ENCODE measurements around the gene MTX3. TPM values are rescaled to one million over a fixed set of nuclear protein-coding genes. Genes with fewer than 3 reads are reported as not detected.

MTX3 gene
- total RNA-seq, 1 experiment from 2014 or later, result 23.9 TPM

DNA sequence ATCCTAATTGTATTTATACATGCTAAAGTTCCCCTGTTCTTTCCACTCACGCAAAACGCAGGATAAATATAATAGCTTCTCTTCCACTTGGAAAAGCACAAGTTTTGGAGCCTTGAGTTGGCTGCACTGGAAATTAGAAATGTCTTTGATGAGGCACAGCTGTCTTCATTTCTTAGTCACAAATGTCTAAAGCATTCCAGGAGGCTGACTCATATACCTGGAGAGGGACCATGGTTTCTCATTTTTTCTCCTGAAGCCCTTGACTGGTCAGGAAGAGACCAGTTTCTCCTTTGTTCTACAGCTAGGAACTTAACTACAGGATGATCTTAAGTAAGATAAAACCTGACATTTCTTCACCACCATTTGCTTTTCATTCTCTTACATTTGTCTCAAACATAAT lies 16.2 kb downstream of the MTX3 start:
- peaks cover 23% of the 10 kb centered on the region for H3K4me1 Mint-ChIP-seq (ENCODE audit: insufficient read depth, unreplicated experiment)
- ChIA-PET CTCF (interaction anchor here (0.6 to 1.0 kb wide), 2 partner anchors 16 to 108 kb away, joined by 3 read pairs; no protein-coding TSS in a partner anchor), POLR2A (interaction anchor here (0.7 to 0.8 kb wide), 2 partner anchors 16 to 42 kb away, joined by 3 read pairs; no protein-coding TSS in a partner anchor)
- no TSS peak for BruUV-seq (replicated peaks)
- peaks cover 45% of the 10 kb centered on the region for H3K36me3 Mint-ChIP-seq (ENCODE audit: insufficient read depth, unreplicated experiment)
- H3K4me3 Mint-ChIP-seq (ENCODE audit: unreplicated experiment), result no peak overlapping the region
- intact Hi-C loops (cut with micrococcal nuclease), result no loop called here
- peak; percentile 51 for DNase-seq (ENCODE audit: unreplicated experiment)
- TF ChIP-seq, protein P1, sequence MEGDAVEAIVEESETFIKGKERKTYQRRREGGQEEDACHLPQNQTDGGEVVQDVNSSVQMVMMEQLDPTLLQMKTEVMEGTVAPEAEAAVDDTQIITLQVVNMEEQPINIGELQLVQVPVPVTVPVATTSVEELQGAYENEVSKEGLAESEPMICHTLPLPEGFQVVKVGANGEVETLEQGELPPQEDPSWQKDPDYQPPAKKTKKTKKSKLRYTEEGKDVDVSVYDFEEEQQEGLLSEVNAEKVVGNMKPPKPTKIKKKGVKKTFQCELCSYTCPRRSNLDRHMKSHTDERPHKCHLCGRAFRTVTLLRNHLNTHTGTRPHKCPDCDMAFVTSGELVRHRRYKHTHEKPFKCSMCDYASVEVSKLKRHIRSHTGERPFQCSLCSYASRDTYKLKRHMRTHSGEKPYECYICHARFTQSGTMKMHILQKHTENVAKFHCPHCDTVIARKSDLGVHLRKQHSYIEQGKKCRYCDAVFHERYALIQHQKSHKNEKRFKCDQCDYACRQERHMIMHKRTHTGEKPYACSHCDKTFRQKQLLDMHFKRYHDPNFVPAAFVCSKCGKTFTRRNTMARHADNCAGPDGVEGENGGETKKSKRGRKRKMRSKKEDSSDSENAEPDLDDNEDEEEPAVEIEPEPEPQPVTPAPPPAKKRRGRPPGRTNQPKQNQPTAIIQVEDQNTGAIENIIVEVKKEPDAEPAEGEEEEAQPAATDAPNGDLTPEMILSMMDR (IDR thresholded peaks at IDR 0.05; ENCODE audit: unreplicated experiment), result no peak
- no peak overlapping the region for H3K27ac Mint-ChIP-seq (ENCODE audit: low read depth, unreplicated experiment)
- no peaks in the 10 kb centered on the region for H3K9me3 Mint-ChIP-seq (ENCODE audit: unreplicated experiment)
- no peaks in the 10 kb centered on the region for H3K27me3 Mint-ChIP-seq (ENCODE audit: insufficient read depth, unreplicated experiment)

DNA sequence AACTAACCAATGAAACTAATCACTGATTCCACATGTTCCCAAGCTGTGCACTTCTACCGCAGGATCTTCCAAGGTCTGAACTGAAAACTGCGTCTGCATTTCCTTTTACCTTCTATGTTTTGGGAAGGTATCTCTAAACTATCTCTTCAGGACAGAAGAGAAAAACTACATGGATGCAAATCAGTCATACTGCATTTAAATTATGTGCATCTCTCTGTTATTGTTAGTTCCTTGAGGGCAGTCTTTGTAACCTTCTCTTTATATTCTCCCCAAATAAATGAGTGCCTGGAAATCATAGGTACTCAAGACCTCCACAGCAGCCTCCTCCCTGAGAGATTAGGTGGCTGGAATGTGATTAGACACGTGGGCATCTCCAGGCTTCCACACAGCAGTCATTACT lies 17.1 kb downstream of the MTX3 start:
- TF ChIP-seq, protein P1 (IDR thresholded peaks at IDR 0.05; ENCODE audit: unreplicated experiment), result no peak
- H3K9me3 Mint-ChIP-seq (ENCODE audit: unreplicated experiment), result no peaks in the 10 kb centered on the region
- CTCF ChIA-PET, result no interaction called here
- no TSS peak for BruUV-seq (replicated peaks)
- DNase-seq (ENCODE audit: unreplicated experiment), result no peak
- no peaks in the 10 kb centered on the region for H3K27me3 Mint-ChIP-seq (ENCODE audit: insufficient read depth, unreplicated experiment)
- H3K4me1 Mint-ChIP-seq (ENCODE audit: insufficient read depth, unreplicated experiment), result peaks cover 23% of the 10 kb centered on the region
- H3K27ac Mint-ChIP-seq (ENCODE audit: low read depth, unreplicated experiment), result no peak overlapping the region
- peaks cover 44% of the 10 kb centered on the region for H3K36me3 Mint-ChIP-seq (ENCODE audit: insufficient read depth, unreplicated experiment)
- no peak overlapping the region for H3K4me3 Mint-ChIP-seq (ENCODE audit: unreplicated experiment)
- POLR2A ChIA-PET, result interaction anchor here (0.7 kb wide), 1 partner anchor 16 kb away, joined by 3 read pairs; no protein-coding TSS in a partner anchor
- intact Hi-C loops (cut with micrococcal nuclease), result no loop called here

DNA sequence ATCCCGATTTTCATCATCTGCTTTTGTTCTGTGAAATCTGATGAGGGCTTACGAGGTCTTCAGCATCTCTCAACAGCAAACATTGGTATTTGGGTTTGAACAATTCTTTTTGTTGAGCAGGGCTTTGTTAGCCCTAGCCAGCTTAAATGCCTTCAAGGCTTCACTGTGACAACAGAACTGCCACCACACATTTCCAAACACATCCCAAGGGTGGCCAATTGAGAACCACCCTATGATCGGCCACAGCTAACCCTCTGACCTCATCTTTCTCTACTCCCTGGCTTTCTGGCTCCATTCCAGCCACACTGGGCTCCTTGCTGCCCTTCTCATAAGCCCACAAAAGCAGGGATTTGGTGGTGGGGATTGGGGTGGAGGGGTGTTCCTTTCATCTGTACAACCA lies 17.6 kb downstream of the MTX3 start:
- Mint-ChIP-seq H3K27ac (ENCODE audit: low read depth, unreplicated experiment) (no peak overlapping the region), H3K9me3 (ENCODE audit: unreplicated experiment) (no peaks in the 10 kb centered on the region)
- POLR2A ChIA-PET, result no interaction called here

DNA sequence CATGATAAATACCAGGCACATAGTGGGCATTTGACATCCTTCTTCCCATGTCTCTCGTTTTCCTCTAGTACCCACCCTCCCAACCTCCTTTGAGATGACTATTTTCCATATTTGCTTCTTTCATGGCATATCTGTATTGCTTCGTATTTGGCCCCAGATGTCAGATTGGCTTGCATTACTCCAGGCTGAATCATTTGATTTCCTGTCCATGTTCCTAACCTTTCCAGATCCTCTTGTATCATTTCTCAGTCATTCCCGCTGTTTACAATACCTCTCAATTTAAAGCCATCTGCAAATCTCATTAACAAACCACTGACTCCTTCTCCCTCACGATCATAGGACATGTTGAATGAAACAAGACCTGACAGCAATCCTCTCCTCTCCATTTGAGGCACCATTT lies 19.9 kb downstream of the MTX3 start:
- DNase-seq (ENCODE audit: unreplicated experiment), result peak; percentile 36
- TF ChIP-seq, protein P1 (IDR thresholded peaks at IDR 0.05; ENCODE audit: unreplicated experiment), result no peak
- no TSS peak for BruUV-seq (replicated peaks)
- Mint-ChIP-seq H3K9me3 (ENCODE audit: unreplicated experiment) (no peaks in the 10 kb centered on the region), H3K27me3 (ENCODE audit: insufficient read depth, unreplicated experiment) (no peaks in the 10 kb centered on the region), H3K27ac (ENCODE audit: low read depth, unreplicated experiment) (peak overlapping the region; percentile 25), H3K4me1 (ENCODE audit: insufficient read depth, unreplicated experiment) (peaks cover 23% of the 10 kb centered on the region), H3K4me3 (ENCODE audit: unreplicated experiment) (no peak overlapping the region), H3K36me3 (ENCODE audit: insufficient read depth, unreplicated experiment) (peaks cover 16% of the 10 kb centered on the region)
- CTCF ChIA-PET, result interaction anchor here (0.6 kb wide), 1 partner anchor 22 kb away, joined by 3 read pairs; no protein-coding TSS in a partner anchor
- POLR2A ChIA-PET, result no interaction called here
- intact Hi-C loops (cut with micrococcal nuclease), result no loop called here

More for the DNA sequence above, 17.6 kb downstream of the MTX3 start:
- H3K4me3 Mint-ChIP-seq (ENCODE audit: unreplicated experiment), result no peak overlapping the region
- H3K36me3 Mint-ChIP-seq (ENCODE audit: insufficient read depth, unreplicated experiment), result peaks cover 40% of the 10 kb centered on the region
- TF ChIP-seq, protein P1 (IDR thresholded peaks at IDR 0.05; ENCODE audit: unreplicated experiment), result no peak
- no TSS peak for BruUV-seq (replicated peaks)
- DNase-seq (ENCODE audit: unreplicated experiment), result peak; percentile 8
- no peaks in the 10 kb centered on the region for H3K27me3 Mint-ChIP-seq (ENCODE audit: insufficient read depth, unreplicated experiment)
- intact Hi-C loops (cut with micrococcal nuclease), result no loop called here
- CTCF ChIA-PET, result no interaction called here
- H3K4me1 Mint-ChIP-seq (ENCODE audit: insufficient read depth, unreplicated experiment), result peaks cover 23% of the 10 kb centered on the region

Measured in MCF 10A (cell line).